HG02970 (cell line): ENCODE data around the gene HCRTR1.

Experiments used
- ATAC-seq: cut with Tn5 transposase; IDR thresholded peaks from one replicate; pipeline ENCODE4 v1.9.1; 2021; ENCODE audit warnings: mild to moderate bottlenecking, moderate library complexity, moderate number of reproducible peaks; ENCODE audit not compliant: unreplicated experiment, low FRiP score

HCRTR1 gene

GRCh38 chr1:31663622-31664452, 46.3 kb downstream of the HCRTR1 start:
- ATAC-seq = no peak

- no peak for ATAC-seq
These were observed 47.0 kb downstream of the HCRTR1 start for GRCh38 chr1:31664528-31664927.

- no peak for ATAC-seq
These were observed 47.9 kb downstream of the HCRTR1 start for GRCh38 chr1:31665234-31665878.

- ATAC-seq = no peak
These were observed 48.9 kb downstream of the HCRTR1 start for GRCh38 chr1:31666263-31666963.

- ATAC-seq = no peak
These were observed 49.7 kb downstream of the HCRTR1 start for GRCh38 chr1:31667065-31667785.

GRCh38 chr1:31668303-31668883, 50.9 kb downstream of the HCRTR1 start:
- no peak for ATAC-seq

GRCh38 chr1:31669433-31669785, 51.9 kb downstream of the HCRTR1 start:
- ATAC-seq = no peak

- ATAC-seq = no peak
These were observed 52.5 kb downstream of the HCRTR1 start for GRCh38 chr1:31669786-31670592.

DNA sequence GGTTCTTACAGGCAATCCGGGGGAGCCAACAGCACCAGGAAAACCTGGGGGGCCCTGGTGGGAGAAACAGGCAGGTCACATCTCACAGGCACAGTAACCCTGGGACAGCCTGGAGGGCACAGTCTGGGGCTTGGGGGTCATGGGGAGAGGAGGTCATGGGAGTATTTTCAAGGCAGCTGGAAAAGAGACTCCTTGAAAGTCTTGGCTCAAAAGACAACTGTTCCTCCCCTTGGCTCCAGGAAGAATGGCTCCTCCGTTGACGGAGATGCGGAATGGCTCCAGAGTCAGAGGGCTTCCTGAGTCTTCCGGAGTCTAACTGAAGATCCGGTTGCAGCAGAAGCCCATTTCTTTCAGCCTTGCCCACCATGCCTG, 53.1 kb downstream of the HCRTR1 start:
- no peak for ATAC-seq

DNA sequence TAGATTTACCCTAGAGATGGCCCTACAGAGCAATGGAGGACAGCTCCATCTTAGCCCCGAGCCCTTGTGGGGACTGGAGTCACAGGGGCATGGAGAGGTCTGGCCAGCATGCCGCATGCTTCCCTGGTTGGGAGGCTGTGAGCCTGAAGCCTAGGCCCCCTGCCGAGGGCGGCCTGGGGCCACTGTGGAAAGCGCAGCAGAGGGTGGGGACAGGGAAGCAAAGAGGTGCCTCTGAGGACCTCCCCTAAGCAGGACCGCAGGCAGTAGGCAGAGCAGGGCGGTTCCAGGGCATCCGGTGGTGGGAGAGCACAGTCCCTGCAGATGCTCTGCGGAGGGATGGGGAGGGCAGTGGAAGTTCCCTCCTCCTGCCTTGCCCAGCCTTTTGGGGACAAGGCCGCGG, 53.7 kb downstream of the HCRTR1 start:
- no peak for ATAC-seq

DNA sequence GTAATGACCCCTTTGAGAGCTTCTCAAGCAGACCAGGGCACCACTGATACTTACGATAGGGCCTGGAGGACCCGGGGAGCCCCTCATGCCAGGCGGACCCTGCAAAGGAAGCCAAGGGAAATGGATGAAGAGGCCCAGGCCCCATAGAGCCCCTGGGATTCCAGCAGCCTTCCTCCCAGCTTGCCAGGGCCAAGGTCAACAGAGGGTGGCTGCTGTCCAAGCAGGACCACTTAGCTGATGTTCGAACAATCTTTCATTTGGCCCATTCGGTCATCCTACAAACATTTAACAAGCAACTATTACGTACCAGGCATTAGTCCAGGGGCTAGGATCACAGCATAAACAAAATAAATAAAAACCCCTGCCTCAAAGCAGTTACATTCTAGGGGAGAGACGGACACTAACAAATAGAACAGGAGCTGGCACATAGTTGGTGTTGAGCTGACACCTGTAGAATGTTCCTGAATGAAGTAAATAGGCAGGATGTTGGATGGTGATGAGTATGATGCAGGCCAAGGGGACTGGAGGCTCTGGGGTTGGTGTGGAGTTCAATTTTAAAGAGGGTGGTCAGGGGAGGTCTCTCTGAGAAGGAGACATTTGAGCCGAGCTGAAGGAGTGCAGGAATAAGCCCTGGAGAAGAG, 54.2 kb downstream of the HCRTR1 start:
- ATAC-seq = no peak

DNA sequence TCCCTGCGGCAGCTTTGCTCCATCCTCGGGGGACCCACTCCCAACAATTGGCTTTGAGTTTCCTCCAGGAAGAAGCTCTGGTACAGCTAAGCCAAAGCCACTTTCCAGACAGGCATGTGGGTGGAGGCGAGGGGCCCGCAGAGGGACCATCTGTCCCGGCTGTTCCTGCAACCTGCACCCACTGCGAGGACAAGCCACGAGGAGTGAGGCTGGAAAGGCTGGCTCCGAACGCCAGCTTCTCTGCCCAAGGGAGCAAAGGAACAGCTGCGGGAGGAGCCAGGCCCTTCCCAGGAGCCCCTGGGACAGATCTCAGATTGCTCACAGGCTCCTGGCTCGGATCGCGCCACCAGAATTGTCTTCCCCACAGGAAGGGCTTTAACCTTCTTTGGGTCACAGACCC, 55.5 kb downstream of the HCRTR1 start:
- ATAC-seq = no peak

DNA sequence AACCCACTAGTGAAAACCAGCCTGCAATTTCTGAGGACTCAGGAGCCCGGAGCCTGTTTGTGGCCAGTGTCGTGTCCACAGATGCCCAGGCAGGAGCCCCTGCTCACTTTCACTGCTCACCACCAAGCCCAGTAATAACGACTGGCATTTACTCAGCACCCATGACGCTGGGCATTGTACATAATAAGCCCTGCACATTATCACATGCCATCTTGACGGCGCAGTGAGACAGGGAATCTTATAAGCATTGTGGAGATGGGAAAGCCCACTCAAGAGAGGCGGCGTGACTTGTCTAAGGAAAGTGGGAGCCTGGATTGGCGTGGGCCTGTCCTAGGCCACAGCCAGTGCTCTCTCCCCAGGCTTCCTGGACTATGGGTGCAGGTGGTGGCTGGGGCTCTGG, 55.9 kb downstream of the HCRTR1 start:
- ATAC-seq = no peak

- ATAC-seq = no peak
These were observed 57.1 kb downstream of the HCRTR1 start for GRCh38 chr1:31674626-31675025.

GRCh38 chr1:31675161-31675560, 57.7 kb downstream of the HCRTR1 start:
- ATAC-seq = no peak

DNA sequence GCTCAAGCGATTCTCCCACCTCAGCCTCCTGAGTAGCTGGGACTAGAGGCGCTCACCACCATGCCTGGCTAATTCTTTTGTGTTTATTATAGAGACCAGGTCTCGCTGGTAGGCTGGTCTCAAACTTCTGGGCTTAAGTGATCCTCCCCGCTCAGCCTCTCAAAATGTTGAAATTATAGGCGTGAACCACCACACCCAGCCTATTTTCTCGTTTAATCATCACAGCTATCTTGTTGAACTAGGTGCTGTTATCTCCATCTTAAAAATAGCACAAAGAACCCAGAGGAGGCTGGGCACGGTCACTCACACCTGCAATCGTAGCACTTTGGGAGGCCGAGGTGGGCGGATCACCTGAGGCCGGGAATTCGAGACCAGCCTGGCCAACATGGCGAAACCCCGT, 58.3 kb downstream of the HCRTR1 start:
- ATAC-seq = no peak
